Pons (tissue), 1 donor: Measurements from ENCODE around the gene ROBO3.

ENCODE experiments used
- DNase-seq: peaks from one replicate; pipeline ENCODE4 v3.0.0-alpha.2; 2016; ENCODE audit warnings: low spot score

Gene ROBO3, protein sequence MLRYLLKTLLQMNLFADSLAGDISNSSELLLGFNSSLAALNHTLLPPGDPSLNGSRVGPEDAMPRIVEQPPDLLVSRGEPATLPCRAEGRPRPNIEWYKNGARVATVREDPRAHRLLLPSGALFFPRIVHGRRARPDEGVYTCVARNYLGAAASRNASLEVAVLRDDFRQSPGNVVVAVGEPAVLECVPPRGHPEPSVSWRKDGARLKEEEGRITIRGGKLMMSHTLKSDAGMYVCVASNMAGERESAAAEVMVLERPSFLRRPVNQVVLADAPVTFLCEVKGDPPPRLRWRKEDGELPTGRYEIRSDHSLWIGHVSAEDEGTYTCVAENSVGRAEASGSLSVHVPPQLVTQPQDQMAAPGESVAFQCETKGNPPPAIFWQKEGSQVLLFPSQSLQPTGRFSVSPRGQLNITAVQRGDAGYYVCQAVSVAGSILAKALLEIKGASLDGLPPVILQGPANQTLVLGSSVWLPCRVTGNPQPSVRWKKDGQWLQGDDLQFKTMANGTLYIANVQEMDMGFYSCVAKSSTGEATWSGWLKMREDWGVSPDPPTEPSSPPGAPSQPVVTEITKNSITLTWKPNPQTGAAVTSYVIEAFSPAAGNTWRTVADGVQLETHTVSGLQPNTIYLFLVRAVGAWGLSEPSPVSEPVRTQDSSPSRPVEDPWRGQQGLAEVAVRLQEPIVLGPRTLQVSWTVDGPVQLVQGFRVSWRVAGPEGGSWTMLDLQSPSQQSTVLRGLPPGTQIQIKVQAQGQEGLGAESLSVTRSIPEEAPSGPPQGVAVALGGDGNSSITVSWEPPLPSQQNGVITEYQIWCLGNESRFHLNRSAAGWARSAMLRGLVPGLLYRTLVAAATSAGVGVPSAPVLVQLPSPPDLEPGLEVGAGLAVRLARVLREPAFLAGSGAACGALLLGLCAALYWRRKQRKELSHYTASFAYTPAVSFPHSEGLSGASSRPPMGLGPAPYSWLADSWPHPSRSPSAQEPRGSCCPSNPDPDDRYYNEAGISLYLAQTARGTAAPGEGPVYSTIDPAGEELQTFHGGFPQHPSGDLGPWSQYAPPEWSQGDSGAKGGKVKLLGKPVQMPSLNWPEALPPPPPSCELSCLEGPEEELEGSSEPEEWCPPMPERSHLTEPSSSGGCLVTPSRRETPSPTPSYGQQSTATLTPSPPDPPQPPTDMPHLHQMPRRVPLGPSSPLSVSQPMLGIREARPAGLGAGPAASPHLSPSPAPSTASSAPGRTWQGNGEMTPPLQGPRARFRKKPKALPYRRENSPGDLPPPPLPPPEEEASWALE (N-terminal part only)

DNA sequence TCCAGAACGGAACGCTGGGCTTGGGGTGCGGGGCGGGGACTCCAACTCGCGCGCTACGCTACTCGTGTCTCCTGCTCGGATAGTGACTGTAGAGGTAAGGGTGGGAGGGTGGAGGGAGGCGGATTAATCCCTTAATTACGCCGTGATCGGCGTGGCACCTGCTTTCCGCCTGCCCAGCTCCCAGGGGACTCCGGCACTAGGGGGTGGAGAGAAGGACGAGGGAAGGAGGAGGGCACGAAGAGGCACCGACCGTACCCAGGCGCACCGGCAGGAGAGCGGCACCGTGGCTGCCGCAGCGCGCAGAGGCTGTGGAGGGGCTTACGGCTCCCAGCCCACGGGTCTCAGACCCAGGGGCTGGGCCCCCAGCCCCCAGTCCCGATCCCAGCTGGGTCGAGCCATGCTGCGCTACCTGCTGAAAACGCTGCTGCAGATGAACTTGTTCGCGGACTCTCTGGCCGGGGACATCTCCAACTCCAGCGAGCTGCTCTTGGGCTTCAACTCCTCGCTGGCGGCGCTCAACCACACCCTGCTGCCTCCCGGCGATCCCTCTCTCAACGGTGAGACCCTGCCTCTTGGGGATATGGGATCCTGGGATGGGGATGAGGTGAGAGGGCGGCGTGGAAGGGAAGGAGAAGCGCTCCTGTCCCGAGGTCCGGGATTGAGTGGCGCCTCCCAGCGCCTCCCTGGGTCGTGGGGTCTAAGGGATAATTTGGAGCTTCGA is at the start of gene ROBO3:
ROBO3 (plus strand) TSS at position 252 of the 721 bp plus-strand sequence; CDS start at position 398, 146 bp downstream.
- DNase-seq, result no peak

DNA sequence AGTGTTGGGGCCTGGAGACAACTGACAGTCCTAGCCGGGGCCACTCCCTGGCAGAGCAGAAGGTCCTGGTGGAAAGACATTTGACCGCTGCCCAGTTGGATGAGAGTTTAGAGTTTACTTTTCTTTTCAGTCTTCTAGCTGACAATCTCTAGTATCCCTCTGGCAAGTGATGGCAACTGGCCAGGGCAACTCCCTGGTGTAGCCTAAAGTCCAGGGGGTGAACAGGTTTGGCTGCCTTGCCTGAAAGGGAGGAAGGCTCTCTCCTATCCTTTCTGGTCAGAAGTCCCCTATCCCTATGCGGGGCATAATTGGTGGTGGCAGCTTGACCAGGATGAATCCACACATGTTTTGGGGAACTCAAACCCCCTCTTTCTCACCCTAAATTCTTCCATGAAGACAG is 48.2 kb upstream of the ROBO3 start:
- no peak for DNase-seq

DNA sequence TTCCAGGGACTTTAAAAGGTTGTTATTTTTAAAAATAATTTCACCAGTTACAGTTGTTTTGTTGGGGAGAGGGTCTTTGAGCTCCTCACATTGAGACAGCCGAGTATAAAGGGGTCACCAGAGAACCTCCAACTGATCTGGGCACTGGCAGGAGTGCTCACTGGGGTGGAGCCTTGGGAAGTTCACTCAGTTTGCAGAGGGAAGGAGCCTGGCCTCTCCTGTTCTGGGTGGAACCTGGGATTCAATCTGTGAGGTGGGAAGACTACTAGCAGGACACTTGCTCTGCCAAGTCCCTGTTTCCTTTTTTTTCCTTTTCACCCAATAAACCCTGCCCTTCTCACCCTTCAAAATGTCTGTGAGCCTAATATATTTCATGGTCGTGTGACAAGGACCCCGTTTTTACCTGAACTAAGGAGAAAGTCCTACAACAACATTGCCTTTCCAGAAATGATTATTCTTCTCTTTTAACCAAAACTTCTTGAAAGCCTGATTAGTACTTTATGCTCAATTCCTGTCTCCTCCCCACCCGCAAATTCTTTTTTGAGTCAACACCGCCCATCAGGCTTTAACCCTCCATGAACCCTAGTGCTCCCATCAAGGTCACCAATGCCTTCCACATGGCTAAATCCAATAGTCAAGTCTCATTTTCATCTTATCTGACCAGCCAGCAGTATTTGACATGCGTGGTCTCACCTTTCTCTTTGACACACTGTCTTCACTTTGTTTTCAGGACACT is 43.1 kb upstream of the ROBO3 start:
- DNase-seq, result no peak

DNA sequence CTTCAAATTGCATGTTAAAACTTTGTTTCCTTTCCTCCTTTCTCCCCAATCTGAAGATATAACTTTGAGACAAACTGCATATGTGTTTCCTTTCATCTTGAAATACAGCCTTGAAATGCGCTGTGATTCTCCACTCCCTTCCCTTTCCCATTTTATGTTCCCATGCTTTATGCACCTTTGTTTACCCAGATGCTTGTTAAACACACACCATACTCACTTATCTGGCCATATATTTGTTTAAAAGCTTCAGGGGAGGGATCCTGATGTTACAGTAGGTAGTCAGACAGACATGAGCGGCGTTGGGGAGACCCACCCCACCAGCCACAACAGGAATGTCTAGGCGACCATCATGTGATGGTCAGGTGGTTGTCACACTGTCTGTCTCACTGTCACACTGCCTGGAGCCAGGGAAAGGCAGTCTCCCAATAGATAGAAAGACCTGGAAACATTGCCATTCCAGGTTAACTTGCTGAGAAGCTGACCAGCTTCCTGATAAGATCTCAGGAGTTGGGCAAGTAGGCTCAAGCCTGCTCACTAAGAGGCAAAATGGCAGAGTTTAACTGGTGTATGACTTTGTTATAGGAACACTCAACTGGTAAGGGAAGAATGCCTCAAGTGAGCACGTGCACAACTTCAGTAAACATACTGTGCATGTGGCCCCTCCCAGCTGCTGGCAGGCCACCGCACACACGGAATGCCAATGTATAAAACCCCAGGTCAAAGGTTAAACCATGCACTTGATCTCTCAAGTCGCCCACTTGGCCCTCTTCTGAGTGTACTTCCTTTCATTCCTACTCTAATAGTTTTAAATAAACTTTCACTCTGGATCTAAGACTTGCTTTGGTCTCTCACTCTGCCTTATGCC is 41.5 kb upstream of the ROBO3 start:
- DNase-seq, result no peak

DNA sequence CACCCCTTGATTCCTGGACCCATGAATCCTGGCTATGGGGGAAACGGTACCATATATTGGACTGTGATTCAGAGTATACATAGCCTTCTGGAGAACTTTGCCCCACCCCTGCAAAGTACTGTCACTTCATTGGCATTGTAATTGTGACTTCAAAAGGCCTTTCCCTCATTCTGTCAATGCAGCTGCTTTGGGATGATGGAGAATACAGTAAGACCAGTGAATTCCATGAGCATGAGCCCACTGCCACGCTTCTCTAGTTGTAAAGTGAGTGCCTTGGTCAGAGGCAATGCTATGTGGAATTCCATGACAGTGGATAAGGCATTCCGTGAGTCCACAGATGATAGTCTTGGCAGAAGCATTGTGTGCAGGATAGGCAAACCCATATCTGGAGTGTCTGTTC is 39.4 kb upstream of the ROBO3 start:
- DNase-seq, result no peak

DNA sequence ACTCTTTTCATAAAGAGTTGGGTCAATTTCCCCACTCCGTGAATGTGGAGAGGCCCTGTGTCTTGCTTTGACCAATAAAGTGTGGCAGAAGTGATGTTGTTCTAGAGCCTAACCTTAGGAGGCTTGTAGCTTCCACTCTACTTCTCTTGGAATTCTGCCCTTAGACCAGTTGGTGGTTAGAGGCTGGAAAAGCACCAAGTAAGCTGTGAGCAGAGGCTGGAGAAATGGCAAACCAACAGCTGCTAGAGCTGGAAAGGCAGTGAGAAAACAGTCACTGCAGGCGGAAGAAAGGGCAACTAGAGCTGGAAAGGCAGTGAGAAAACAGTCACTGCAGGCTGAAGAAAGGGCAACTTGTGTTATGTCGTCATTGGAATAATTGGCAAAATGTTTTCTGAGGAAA is 35.2 kb upstream of the ROBO3 start:
- DNase-seq, result peak; percentile 35

DNA sequence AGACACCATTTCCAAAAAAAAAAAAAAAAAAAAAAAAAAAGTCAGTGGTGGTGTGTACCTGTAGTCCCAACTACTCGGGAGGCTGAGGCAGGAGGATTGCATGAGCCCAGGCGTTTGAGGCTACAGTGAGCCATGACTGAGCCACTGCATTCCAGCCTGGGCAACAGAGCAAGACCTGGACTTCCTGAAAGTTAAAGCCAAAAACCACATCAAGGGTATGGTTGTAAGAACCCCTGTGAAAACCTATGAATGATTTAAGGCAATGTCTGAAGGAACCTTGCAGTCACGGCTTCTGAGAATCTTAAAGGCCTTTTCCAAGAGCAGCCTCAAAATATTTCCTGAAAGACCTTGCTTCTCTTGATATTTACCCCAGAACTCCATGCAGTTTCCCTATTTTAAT is 34.5 kb upstream of the ROBO3 start:
- no peak for DNase-seq

DNA sequence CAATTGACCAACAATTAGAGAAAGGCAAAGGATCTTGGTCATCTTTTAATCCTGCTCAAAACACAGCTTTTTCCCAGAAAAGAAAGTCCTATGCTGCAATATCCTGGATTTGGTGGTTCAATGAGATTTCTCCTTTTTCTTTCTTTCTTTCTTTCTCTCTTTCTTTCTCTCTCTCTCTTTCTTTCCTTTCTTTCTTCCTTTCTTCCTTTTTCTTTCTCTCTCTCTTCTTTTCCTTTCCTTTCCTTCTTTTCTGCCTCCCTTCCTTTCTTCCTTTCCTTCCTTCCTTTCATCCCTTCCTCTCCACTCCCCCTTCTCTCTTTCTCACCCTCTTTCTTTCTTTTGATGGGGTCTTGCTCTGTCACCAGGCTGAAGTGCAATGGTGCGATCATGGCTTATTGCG is 33.3 kb upstream of the ROBO3 start:
- DNase-seq, result no peak

DNA sequence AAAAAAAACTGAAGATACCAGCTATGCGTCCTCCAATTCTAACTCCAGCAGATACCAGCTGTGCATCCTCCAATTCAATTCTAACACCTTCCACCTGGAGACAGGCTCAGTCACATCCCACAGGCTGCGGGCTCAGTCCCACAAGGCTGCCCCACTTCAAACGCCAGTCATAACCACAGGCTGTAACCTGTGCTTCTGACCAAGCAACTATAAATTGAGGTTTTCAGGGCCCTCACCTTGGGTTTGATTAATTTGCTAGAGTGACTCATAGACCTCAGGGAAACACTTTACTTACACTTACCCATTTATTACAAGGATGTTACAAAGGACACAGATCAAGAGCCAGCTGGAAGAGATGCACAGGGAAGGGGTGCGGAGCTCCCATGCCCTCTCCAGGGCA is 32.7 kb upstream of the ROBO3 start:
- no peak for DNase-seq

DNA sequence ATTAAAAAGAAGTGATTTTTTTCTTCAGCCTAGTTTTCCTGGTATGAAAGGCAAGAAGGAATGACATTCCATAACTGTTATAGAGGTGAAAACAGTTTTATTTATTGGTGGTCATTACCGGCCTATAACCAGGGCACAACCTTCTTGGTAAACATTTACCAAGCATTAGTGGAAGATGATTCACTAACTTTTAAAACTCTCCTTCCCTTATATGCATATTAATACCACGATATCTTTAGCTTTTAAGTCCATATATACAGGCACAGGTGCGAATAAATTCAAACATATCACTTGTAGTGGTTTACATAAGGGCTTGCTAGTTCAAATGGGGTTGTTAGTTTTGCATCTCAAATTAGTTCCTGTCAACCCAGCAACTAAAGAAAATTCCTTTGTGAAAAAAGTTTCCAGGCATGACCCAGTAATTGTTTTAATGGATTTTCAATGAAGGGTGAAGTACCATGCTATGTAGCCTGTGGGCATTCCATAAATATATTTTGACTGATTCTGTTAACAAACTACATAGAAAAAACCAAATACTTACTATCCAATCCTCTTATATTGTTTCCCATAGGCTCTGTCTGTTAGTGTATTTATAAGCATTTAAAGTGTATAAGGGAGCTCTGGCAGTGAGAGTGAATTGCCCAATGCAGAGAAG is 30.6 kb upstream of the ROBO3 start:
- DNase-seq, result no peak

DNA sequence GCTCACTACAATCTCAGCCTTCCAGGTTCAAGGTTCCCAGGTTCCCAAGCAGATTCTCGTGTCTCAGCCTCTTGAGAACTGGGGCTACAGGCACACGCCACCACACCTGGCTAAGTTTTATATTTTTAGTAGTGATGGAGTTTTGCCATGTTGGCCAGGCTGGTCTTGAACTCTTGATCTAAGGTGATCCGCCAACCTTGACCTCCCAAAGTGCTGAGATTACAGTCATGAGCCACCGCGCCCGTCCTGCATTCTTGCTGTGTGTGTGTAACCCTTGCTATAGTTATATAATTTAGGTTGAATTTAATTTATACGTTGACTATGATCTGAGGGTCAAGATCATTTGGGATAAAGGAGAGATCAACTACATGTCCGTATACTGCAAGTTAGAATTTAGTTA is 29.3 kb upstream of the ROBO3 start:
- no peak for DNase-seq

DNA sequence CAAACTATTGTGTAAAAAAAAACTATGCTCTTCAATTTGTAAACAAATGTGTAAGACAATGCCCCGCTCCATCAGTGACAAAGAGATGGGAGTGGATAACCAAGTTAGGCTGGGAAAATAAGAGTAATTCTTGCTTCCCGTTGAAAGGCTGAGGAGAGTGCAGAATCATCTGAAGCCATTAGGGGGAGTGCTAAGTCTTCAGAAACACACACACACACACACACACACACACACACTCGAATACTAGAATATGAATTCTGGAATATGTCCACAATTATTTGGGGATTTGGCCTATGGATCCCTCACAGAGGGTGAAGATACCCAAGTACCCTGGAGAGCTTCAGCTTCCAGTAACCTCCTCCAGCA is 27.8 kb upstream of the ROBO3 start:
- DNase-seq, result peak; percentile 85

DNA sequence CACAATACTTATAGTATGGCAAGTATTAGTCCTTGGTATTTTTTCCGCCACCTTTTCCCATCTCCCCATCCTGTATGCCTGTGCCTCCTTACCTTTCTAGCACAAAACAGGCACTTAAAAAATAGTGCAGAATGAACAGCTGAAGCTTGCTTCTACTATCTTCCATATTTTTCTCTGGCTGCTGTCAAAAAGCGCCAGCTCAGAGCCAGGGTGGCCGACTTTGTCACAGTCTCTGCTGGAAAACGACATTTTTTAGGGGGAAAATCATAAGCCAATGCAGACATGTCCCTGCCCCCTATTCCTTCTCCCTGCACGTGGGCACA is 26.5 kb upstream of the ROBO3 start:
- no peak for DNase-seq

DNA sequence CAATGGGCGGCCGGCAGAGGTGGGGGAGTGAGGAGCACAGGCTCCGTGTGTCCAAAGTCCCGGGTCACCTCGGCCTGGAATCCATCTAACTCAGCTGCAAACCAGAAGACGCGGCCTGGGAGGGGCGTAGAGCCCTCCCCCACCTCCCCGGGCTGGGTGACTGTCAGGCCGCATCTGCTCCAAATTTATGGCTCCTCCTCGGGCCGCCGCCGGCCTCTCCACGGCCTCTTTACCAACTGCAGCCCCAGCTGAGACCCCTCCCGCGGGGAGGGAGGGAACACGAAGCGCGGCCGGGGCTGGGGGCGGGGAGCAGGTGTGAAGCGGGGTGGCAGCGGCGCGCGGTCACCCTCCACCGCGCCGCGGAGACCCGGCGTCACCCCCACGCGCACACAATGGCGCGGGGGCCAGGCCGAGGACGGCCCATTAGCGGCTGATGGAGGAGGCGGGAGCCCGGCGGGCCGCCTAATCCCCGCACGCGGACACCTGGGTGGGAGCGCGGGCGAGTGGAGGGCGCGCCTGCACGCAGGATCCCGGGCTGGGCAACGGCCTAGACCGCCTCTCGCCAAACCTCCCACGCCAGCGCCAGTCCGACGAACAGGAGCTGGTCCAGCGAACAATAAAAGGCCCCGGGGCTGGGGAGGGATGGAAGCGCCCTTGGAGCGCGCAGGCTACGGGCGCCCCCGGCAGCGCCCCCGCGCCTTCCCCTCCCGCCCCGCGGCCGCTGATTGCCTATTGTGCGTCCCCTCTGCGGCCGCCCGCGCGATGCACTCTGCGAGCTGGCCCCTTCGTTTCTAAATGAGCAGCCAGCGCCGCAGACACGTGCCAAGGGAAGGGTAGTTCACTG is 25.9 kb upstream of the ROBO3 start:
- DNase-seq, result no peak

DNA sequence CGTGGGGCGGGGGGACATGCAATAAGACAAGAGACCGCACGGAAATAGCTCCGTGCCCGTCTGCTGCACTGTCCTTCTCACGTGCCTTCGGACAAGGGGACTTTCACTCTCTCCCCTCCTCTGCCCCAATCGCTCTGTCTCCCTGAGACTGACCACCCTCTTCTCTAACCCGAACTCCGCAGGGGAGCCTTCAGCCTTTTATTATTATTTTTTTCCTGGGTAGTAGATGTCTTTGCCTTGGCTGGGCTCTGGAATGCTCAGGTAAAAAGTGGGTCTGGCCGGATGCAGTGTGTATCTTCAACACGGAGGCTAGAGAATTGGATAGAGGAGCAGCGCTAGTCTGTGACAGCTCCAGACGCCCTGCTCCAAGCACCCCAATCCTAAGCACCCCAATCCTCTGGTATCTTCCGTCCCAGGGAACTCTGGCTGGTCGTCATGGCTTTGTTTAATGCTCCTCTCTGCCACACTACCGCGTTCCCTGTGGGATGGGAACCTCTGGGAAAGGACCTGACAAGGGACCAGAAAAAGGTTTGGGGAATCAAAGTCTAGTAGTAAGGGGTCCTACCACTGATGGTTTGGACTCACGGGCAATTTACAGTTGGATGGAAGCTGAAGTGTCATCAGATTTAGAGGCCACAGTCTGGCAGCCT is 25.1 kb upstream of the ROBO3 start:
- DNase-seq, result no peak

DNA sequence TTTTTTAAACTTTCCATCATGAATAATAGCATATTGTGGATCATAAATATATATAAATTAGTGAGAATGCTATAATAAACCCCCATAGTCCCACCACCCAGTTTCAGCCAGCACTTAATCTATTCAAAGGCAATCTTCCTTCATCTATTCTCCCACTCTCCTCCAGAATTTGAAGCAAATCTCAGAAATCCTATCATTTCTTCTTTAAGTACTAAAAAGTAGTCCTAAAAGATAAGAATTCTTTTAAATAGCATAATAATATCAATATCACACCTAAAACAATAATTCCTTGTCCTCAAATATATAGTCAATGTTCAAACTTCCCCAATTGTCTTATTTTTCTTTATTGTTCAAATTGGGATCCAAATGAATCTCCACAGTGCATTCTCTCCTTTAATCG is 24.6 kb upstream of the ROBO3 start:
- DNase-seq, result no peak

DNA sequence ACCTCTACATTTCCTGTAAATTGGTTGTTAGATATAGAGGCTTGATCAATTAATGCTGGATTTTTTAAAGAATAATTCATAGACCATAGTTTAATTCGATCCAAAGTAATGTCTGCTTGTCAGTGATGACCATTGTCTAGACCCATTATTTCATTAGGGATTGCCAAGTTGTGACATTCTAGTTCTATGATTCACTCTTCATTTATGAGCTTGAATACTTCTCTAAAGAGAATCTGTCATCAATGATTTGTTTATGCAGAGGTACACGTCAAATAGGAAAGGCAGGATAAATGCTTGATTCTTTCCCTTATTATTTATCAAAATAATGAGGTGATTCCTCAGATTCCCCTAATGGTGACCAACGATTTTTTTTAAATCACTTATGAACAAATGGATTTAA is 24.0 kb upstream of the ROBO3 start:
- DNase-seq, result no peak

DNA sequence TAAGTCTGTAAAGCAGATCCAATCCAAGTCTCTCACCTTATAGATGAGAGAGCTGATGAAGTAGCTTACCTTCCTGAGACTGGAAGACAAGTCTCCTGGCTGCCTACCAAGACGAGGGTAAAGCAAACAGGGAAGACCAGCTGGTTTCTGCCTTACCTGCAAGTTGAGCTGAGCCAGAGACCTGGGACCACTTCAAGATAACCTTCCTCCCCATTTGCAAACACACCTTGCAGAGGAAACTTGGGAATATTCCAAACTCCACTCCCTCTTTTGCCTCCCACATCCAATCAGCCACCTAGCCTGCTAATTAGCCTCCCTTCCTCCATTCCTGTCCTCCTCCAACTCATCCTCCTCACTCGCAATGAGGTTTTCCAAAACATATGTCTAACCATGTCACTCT is 23.4 kb upstream of the ROBO3 start:
- DNase-seq, result no peak
